Measurements from ENCODE around the gene LCAT.

Gene LCAT

DNA sequence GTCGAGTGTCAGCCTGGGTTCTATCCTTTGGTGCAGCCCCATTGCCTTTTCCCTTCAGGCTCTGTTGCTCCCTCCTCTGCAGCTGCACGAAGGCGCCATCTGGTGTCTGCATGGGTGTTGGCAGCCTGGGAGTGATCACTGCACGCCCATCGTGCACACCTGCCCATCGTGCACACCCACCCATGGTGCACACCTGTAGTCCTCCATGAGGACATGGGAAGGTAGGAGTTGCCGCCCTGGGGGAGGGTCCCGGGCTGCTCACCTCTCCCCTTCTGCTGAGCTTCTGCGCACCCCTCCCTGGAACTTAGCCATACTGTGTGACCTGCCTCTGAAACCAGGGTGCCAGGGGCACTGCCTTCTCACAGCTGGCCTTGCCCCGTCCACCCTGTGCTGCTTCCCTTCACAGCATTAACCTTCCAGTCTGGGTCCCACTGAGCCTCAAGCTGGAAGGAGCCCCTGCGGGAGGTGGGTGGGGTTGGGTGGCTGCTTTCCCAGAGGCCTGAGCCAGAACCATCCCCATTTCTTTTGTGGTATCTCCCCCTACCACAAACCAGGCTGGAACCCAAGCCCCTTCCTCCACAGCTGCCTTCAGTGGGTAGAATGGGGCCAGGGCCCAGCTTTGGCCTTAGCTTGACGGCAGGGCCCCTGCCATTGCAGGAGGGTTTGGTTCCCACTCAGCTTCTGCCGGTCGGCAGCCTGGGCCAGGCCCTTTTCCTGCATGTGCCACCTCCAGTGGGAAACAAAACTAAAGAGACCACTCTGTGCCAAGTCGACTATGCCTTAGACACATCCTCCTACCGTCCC lies 15.2 kb downstream of the LCAT start:
- peaks cover 37% of the 10 kb centered on the region for H3K79me1 ChIP-seq (replicated peaks; ENCODE audit: low read length, poor library complexity, severe bottlenecking)
- peak overlapping the region in 1 of 2 experiments; percentile 11 for H2BK12ac ChIP-seq (ENCODE audit: low read length in 2 of 2)
- peaks cover 51 to 68% of the 10 kb centered on the region in 2 experiments for H3K36me3 ChIP-seq (ENCODE audit: control insufficient read depth in 1 of 2, insufficient read depth in 2 of 2, low read depth in 1 of 2, low read length in 2 of 2)
- H4K91ac ChIP-seq (ENCODE audit: low read length), result no peak overlapping the region
- no peak overlapping the region for H3K4me2 ChIP-seq (ENCODE audit: low read length, poor library complexity, severe bottlenecking)
- H3K27me3 ChIP-seq (ENCODE audit: control insufficient read depth in 1 of 2, insufficient read depth in 1 of 2, low read length in 2 of 2), result no peaks in the 10 kb centered on the region
- H3K23ac ChIP-seq (ENCODE audit: low read length in 2 of 2), result no peak overlapping the region
- peak; percentile 65 for DNase-seq
- H3K4me1 ChIP-seq (ENCODE audit: control insufficient read depth, insufficient read depth, low read depth, low read length), result peaks cover 15% of the 10 kb centered on the region
- H2BK5ac ChIP-seq (ENCODE audit: low read depth, low read length, poor library complexity, severe bottlenecking), result no peak overlapping the region
- H3K9ac ChIP-seq (ENCODE audit: low read length), result no peak overlapping the region
- peak overlapping the region; percentile 56 for H4K8ac ChIP-seq (ENCODE audit: low read length)
- no peaks in the 10 kb centered on the region for H3K9me3 ChIP-seq (ENCODE audit: control insufficient read depth, low read length)
- H3K4ac ChIP-seq (ENCODE audit: low read depth in 1 of 2, low read length in 2 of 2), result no peak overlapping the region
- H3K4me3 ChIP-seq (ENCODE audit: insufficient read depth in 1 of 2, low read depth in 1 of 2, low read length in 2 of 2), result no peak overlapping the region
- no peak overlapping the region for H2AK5ac ChIP-seq (ENCODE audit: low read length, severe bottlenecking)
- H3K27ac ChIP-seq (ENCODE audit: low read length, poor library complexity, severe bottlenecking), result no peak overlapping the region
- H2BK15ac ChIP-seq (ENCODE audit: low read depth, poor library complexity, severe bottlenecking), result no peak overlapping the region
- no peak overlapping the region for H2AFZ ChIP-seq (ENCODE audit: low read depth, low read length)
- no peak overlapping the region for H3K14ac ChIP-seq (ENCODE audit: low read length in 2 of 2)
- no peak overlapping the region for H2BK120ac ChIP-seq (ENCODE audit: low read depth, low read length)
- H3K18ac ChIP-seq (ENCODE audit: low read depth in 1 of 2, low read length in 2 of 2), result no peak overlapping the region
- WGBS, result 47% methylated on average over 15 of the region's 16 CpGs

GRCh38 chr16:67928147-67928546 lies 15.8 kb downstream of the LCAT start:
- Histone ChIP-seq H3K9ac (ENCODE audit: low read length) (no peak overlapping the region), H3K4me3 (ENCODE audit: insufficient read depth in 1 of 2, low read depth in 1 of 2, low read length in 2 of 2) (no peak overlapping the region), H3K23ac (ENCODE audit: low read length in 2 of 2) (no peak overlapping the region), H2BK12ac (ENCODE audit: low read length in 2 of 2) (no peak overlapping the region), H2BK5ac (ENCODE audit: low read depth, low read length, poor library complexity, severe bottlenecking) (no peak overlapping the region), H2AK5ac (ENCODE audit: low read length, severe bottlenecking) (no peak overlapping the region), H3K4me1 (ENCODE audit: control insufficient read depth, insufficient read depth, low read depth, low read length) (peaks cover 13% of the 10 kb centered on the region), H3K27ac (ENCODE audit: low read length, poor library complexity, severe bottlenecking) (no peak overlapping the region), H3K79me1 (replicated peaks; ENCODE audit: low read length, poor library complexity, severe bottlenecking) (peaks cover 38% of the 10 kb centered on the region), H3K27me3 (ENCODE audit: control insufficient read depth in 1 of 2, insufficient read depth in 1 of 2, low read length in 2 of 2) (no peaks in the 10 kb centered on the region), H3K9me3 (ENCODE audit: control insufficient read depth, low read length) (no peaks in the 10 kb centered on the region), H2AFZ (ENCODE audit: low read depth, low read length) (no peak overlapping the region), H4K8ac (ENCODE audit: low read length) (no peak overlapping the region), H3K4ac (ENCODE audit: low read depth in 1 of 2, low read length in 2 of 2) (no peak overlapping the region), H3K14ac (ENCODE audit: low read length in 2 of 2) (no peak overlapping the region), H3K18ac (ENCODE audit: low read depth in 1 of 2, low read length in 2 of 2) (no peak overlapping the region), H3K4me2 (ENCODE audit: low read length, poor library complexity, severe bottlenecking) (no peak overlapping the region), H3K36me3 (ENCODE audit: control insufficient read depth in 1 of 2, insufficient read depth in 2 of 2, low read depth in 1 of 2, low read length in 2 of 2) (peaks cover 49 to 71% of the 10 kb centered on the region in 2 experiments), H2BK120ac (ENCODE audit: low read depth, low read length) (no peak overlapping the region), H2BK15ac (ENCODE audit: low read depth, poor library complexity, severe bottlenecking) (no peak overlapping the region), H4K91ac (ENCODE audit: low read length) (no peak overlapping the region)
- no peak for DNase-seq
- 83% methylated on average over 6 of the region's 7 CpGs for WGBS

- Histone ChIP-seq H3K14ac (ENCODE audit: low read length in 2 of 2) (no peak overlapping the region), H3K4me2 (ENCODE audit: low read length, poor library complexity, severe bottlenecking) (no peak overlapping the region), H2AFZ (ENCODE audit: low read depth, low read length) (no peak overlapping the region), H3K4me1 (ENCODE audit: control insufficient read depth, insufficient read depth, low read depth, low read length) (peaks cover 13% of the 10 kb centered on the region), H3K9ac (ENCODE audit: low read length) (no peak overlapping the region), H3K36me3 (ENCODE audit: control insufficient read depth in 1 of 2, insufficient read depth in 2 of 2, low read depth in 1 of 2, low read length in 2 of 2) (peaks cover 47 to 74% of the 10 kb centered on the region in 2 experiments), H3K27ac (ENCODE audit: low read length, poor library complexity, severe bottlenecking) (no peak overlapping the region), H2BK15ac (ENCODE audit: low read depth, poor library complexity, severe bottlenecking) (no peak overlapping the region), H3K23ac (ENCODE audit: low read length in 2 of 2) (no peak overlapping the region), H3K79me1 (replicated peaks; ENCODE audit: low read length, poor library complexity, severe bottlenecking) (peaks cover 43% of the 10 kb centered on the region), H2AK5ac (ENCODE audit: low read length, severe bottlenecking) (no peak overlapping the region), H3K18ac (ENCODE audit: low read depth in 1 of 2, low read length in 2 of 2) (no peak overlapping the region), H3K27me3 (ENCODE audit: control insufficient read depth in 1 of 2, insufficient read depth in 1 of 2, low read length in 2 of 2) (no peaks in the 10 kb centered on the region), H2BK120ac (ENCODE audit: low read depth, low read length) (no peak overlapping the region), H3K9me3 (ENCODE audit: control insufficient read depth, low read length) (no peaks in the 10 kb centered on the region), H4K91ac (ENCODE audit: low read length) (no peak overlapping the region), H3K4ac (ENCODE audit: low read depth in 1 of 2, low read length in 2 of 2) (no peak overlapping the region), H4K8ac (ENCODE audit: low read length) (no peak overlapping the region), H2BK5ac (ENCODE audit: low read depth, low read length, poor library complexity, severe bottlenecking) (no peak overlapping the region), H3K4me3 (ENCODE audit: insufficient read depth in 1 of 2, low read depth in 1 of 2, low read length in 2 of 2) (no peak overlapping the region), H2BK12ac (ENCODE audit: low read length in 2 of 2) (no peak overlapping the region)
- 94% methylated on average over 22 of the region's 22 CpGs for WGBS
- no peak for DNase-seq
These were observed 16.6 kb downstream of the LCAT start for GRCh38 chr16:67927131-67927941.

GRCh38 chr16:67926181-67926750 lies 17.7 kb downstream of the LCAT start:
- no peak overlapping the region for H4K91ac ChIP-seq (ENCODE audit: low read length)
- peaks cover 46% of the 10 kb centered on the region for H3K79me1 ChIP-seq (replicated peaks; ENCODE audit: low read length, poor library complexity, severe bottlenecking)
- H2BK120ac ChIP-seq (ENCODE audit: low read depth, low read length), result no peak overlapping the region
- no peaks in the 10 kb centered on the region for H3K9me3 ChIP-seq (ENCODE audit: control insufficient read depth, low read length)
- H3K4me2 ChIP-seq (ENCODE audit: low read length, poor library complexity, severe bottlenecking), result no peak overlapping the region
- H4K8ac ChIP-seq (ENCODE audit: low read length), result no peak overlapping the region
- no peak overlapping the region for H2BK15ac ChIP-seq (ENCODE audit: low read depth, poor library complexity, severe bottlenecking)
- H2AFZ ChIP-seq (ENCODE audit: low read depth, low read length), result no peak overlapping the region
- no peak overlapping the region for H2BK5ac ChIP-seq (ENCODE audit: low read depth, low read length, poor library complexity, severe bottlenecking)
- peak overlapping the region; percentile 8 for H3K9ac ChIP-seq (ENCODE audit: low read length)
- no peak overlapping the region for H3K27ac ChIP-seq (ENCODE audit: low read length, poor library complexity, severe bottlenecking)
- DNase-seq, result no peak
- H3K23ac ChIP-seq (ENCODE audit: low read length in 2 of 2), result no peak overlapping the region
- no peak overlapping the region for H3K4ac ChIP-seq (ENCODE audit: low read depth in 1 of 2, low read length in 2 of 2)
- no peak overlapping the region for H3K4me3 ChIP-seq (ENCODE audit: insufficient read depth in 1 of 2, low read depth in 1 of 2, low read length in 2 of 2)
- no peaks in the 10 kb centered on the region for H3K27me3 ChIP-seq (ENCODE audit: control insufficient read depth in 1 of 2, insufficient read depth in 1 of 2, low read length in 2 of 2)
- H3K18ac ChIP-seq (ENCODE audit: low read depth in 1 of 2, low read length in 2 of 2), result no peak overlapping the region
- peaks cover 42 to 63% of the 10 kb centered on the region in 2 experiments for H3K36me3 ChIP-seq (ENCODE audit: control insufficient read depth in 1 of 2, insufficient read depth in 2 of 2, low read depth in 1 of 2, low read length in 2 of 2)
- whole genome bisulfite sequencing, result 81% methylated on average over 13 of the region's 13 CpGs
- peaks cover 13% of the 10 kb centered on the region for H3K4me1 ChIP-seq (ENCODE audit: control insufficient read depth, insufficient read depth, low read depth, low read length)
- no peak overlapping the region for H2AK5ac ChIP-seq (ENCODE audit: low read length, severe bottlenecking)
- no peak overlapping the region for H3K14ac ChIP-seq (ENCODE audit: low read length in 2 of 2)
- H2BK12ac ChIP-seq (ENCODE audit: low read length in 2 of 2), result no peak overlapping the region

Data from mesenchymal stem cell (in vitro differentiated cells and primary cell).